Measurements from ENCODE around the gene MALT1. TPM values are rescaled to one million over a fixed set of nuclear protein-coding genes. Genes with fewer than 3 reads are reported as not detected.

The MALT1 gene
- total and polyA plus RNA-seq, 2 experiments from 2014 or later: 5.2 to 18.8 TPM

DNA sequence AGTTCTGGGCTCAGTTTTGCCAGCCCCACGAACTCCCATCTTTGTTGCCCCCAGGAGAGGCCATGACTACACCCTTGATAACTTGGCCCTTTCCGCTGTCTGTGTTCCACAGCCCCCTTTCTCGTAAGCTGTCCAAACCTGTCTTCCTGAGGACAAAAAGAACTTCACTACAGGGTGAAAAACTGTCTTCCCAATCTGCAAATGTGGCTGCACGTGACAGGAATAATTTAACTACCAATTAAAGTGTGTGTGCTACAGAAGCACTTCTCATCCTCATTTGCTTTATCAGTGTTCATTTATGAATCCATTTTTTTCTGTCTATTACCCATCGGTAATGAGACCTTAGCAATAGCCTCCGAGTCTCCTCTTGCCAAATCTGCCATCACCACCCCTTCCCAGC is 33.3 kb upstream of the MALT1 start (continued):
- TF ChIP-seq, protein P1, sequence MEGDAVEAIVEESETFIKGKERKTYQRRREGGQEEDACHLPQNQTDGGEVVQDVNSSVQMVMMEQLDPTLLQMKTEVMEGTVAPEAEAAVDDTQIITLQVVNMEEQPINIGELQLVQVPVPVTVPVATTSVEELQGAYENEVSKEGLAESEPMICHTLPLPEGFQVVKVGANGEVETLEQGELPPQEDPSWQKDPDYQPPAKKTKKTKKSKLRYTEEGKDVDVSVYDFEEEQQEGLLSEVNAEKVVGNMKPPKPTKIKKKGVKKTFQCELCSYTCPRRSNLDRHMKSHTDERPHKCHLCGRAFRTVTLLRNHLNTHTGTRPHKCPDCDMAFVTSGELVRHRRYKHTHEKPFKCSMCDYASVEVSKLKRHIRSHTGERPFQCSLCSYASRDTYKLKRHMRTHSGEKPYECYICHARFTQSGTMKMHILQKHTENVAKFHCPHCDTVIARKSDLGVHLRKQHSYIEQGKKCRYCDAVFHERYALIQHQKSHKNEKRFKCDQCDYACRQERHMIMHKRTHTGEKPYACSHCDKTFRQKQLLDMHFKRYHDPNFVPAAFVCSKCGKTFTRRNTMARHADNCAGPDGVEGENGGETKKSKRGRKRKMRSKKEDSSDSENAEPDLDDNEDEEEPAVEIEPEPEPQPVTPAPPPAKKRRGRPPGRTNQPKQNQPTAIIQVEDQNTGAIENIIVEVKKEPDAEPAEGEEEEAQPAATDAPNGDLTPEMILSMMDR (conservative IDR thresholded peaks at IDR 0.05; ENCODE audit: low read depth in 2 of 2): no peak
- no peak for TF ChIP-seq STAT1 (IDR thresholded peaks at IDR 0.05; ENCODE audit: unreplicated experiment)
- no peak for TF ChIP-seq JUNB (IDR thresholded peaks at IDR 0.05; ENCODE audit: unreplicated experiment)
- TF ChIP-seq ZNF331 (CRISPR knock-in tag; IDR thresholded peaks at IDR 0.05; ENCODE audit: low read depth): no peak
- no peak for TF ChIP-seq EZH2phosphoT487 (IDR thresholded peaks at IDR 0.05; ENCODE audit: unreplicated experiment)
- no peak for TF ChIP-seq NANOG (IDR thresholded peaks at IDR 0.05; ENCODE audit: borderline replicate concordance)
- no peak for TF ChIP-seq EZH2 (IDR thresholded peaks at IDR 0.05; ENCODE audit: low read depth, unreplicated experiment)
- TF ChIP-seq, protein P2, sequence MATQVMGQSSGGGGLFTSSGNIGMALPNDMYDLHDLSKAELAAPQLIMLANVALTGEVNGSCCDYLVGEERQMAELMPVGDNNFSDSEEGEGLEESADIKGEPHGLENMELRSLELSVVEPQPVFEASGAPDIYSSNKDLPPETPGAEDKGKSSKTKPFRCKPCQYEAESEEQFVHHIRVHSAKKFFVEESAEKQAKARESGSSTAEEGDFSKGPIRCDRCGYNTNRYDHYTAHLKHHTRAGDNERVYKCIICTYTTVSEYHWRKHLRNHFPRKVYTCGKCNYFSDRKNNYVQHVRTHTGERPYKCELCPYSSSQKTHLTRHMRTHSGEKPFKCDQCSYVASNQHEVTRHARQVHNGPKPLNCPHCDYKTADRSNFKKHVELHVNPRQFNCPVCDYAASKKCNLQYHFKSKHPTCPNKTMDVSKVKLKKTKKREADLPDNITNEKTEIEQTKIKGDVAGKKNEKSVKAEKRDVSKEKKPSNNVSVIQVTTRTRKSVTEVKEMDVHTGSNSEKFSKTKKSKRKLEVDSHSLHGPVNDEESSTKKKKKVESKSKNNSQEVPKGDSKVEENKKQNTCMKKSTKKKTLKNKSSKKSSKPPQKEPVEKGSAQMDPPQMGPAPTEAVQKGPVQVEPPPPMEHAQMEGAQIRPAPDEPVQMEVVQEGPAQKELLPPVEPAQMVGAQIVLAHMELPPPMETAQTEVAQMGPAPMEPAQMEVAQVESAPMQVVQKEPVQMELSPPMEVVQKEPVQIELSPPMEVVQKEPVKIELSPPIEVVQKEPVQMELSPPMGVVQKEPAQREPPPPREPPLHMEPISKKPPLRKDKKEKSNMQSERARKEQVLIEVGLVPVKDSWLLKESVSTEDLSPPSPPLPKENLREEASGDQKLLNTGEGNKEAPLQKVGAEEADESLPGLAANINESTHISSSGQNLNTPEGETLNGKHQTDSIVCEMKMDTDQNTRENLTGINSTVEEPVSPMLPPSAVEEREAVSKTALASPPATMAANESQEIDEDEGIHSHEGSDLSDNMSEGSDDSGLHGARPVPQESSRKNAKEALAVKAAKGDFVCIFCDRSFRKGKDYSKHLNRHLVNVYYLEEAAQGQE (IDR thresholded peaks at IDR 0.05; ENCODE audit: unreplicated experiment): no peak
- TF ChIP-seq ZNF114 (CRISPR knock-in tag; IDR thresholded peaks at IDR 0.05): no peak

DNA sequence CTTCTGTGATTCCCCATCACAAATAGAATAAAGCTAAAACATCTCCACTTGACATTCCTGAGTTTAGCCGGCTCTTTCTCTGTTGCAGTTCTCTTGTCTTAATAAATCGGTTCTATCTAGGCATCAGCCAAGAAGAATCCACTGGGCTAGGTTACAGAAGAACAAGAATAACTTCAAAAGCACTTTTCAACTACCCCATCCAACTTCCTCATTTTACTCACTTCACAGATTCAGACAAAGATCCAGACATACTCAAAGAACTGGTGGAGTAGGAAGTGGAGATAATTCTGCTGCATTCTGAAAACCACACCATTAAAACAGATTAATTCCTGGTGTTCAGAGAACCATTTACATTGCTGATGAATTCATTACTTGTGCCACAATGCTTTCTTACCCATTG is 32.8 kb upstream of the MALT1 start:
- H3K36me3 ChIP-seq (ENCODE audit: insufficient read depth): no peaks in the 10 kb centered on the region
- Mint-ChIP-seq H3K36me3 (ENCODE audit: low read depth) (no peaks in the 10 kb centered on the region), H3K27ac (no peak overlapping the region), H3K27me3 (ENCODE audit: insufficient read depth, low read depth, poor library complexity) (peaks cover 2% of the 10 kb centered on the region), H3K4me1 (peaks cover 12% of the 10 kb centered on the region), H3K4me3 (no peak overlapping the region), H3K9me3 (no peaks in the 10 kb centered on the region)
- DNase-seq (ENCODE audit: low spot score) (no peak), ATAC-seq (no peak)
- H3K4me3 ChIP-seq: no peak overlapping the region
- H3F3A ChIP-seq (replicated peaks; ENCODE audit: low read depth): no peaks in the 10 kb centered on the region
- no peaks in the 10 kb centered on the region for H3K79me2 ChIP-seq (replicated peaks; ENCODE audit: insufficient read depth)
- TF ChIP-seq, protein P1 (conservative IDR thresholded peaks at IDR 0.05; ENCODE audit: low read depth in 2 of 2): no peak
- TF ChIP-seq EZH2phosphoT487 (IDR thresholded peaks at IDR 0.05; ENCODE audit: unreplicated experiment) (no peak), NANOG (IDR thresholded peaks at IDR 0.05; ENCODE audit: borderline replicate concordance) (no peak)
- H3K9me2 ChIP-seq (ENCODE audit: insufficient read depth): no peaks in the 10 kb centered on the region
- no peak overlapping the region; the same call in 1 of the 2 replicates for H3K4me2 ChIP-seq
- peaks cover 30% of the 10 kb centered on the region for H3K4me1 ChIP-seq (ENCODE audit: insufficient read depth)
- H3K27ac ChIP-seq (ENCODE audit: low read depth): no peak overlapping the region
- no peaks in the 10 kb centered on the region for H4K20me1 ChIP-seq (replicated peaks; ENCODE audit: insufficient read depth)
- H3K27me3 ChIP-seq (ENCODE audit: insufficient read depth): no peaks in the 10 kb centered on the region
- no peak overlapping the region for H2AFZ ChIP-seq
